PC-9 (cell line): ENCODE data around the gene KIF26B. TPM values are rescaled to one million over a fixed set of nuclear protein-coding genes. Genes with fewer than 3 reads are reported as not detected.

ENCODE experiments used
- BruUV-seq: library from RNA; stranded (reverse); fragments of 400-500 nt; replicated peaks from 2 replicates; lab custom pipeline; 2021; lab: Mats Ljungman, UMichigan
- CTCF ChIA-PET: fragments of 300-600 bp; sonication (Branson Sonifier 250); formaldehyde crosslinking; loops from one replicate; lab custom pipeline; 2022; ENCODE audit warnings: antibody characterized with exemption; lab: Charles Lee
- POLR2A ChIA-PET: fragments of 300-600 bp; sonication (Branson Sonifier 250); formaldehyde crosslinking; loops from one replicate; lab custom pipeline; 2022; ENCODE audit warnings: antibody characterized with exemption; ENCODE audit not compliant: unreplicated experiment; lab: Charles Lee
- DNase-seq, 2 experiments: peaks; one replicate each; pipeline versions ENCODE4 v3.0.0 to v3.0.0-alpha.2; 2015 to 2022; ENCODE audit warnings: mixed read lengths in 1 of 2
- H2AFZ ChIP-seq: fragments of 200-600 bp; sonication (generic); 2 replicates; pipeline ENCODE4 v1.8.1; 2017; ENCODE audit warnings: antibody characterized with exemption
- H3F3A ChIP-seq: fragments of 200-600 bp; sonication (generic); 2 replicates; pipeline ENCODE4 v1.8.1; 2017; ENCODE audit warnings: antibody characterized with exemption, mild to moderate bottlenecking, low read depth; ENCODE audit not compliant: insufficient read depth
- H3K27ac ChIP-seq: fragments of 200-600 bp; sonication (generic); 2 replicates; pipeline ENCODE4 v1.6.1; 2016; ENCODE audit warnings: mixed run types
- H3K27me3 ChIP-seq: fragments of 200-600 bp; sonication (generic); 2 replicates; pipeline ENCODE4 v1.6.1; 2016; ENCODE audit warnings: low read depth, mixed run types; ENCODE audit not compliant: insufficient read depth
- H3K36me3 ChIP-seq: fragments of 200-600 bp; sonication (generic); 2 replicates; pipeline ENCODE4 v1.6.1; 2016; ENCODE audit warnings: low read depth, mixed run types
- H3K4me1 ChIP-seq: fragments of 200-600 bp; sonication (generic); replicated peaks from 2 replicates; pipeline ENCODE4 v1.6.1; 2016; ENCODE audit warnings: mixed run types; ENCODE audit not compliant: insufficient read depth
- H3K4me2 ChIP-seq: fragments of 200-600 bp; sonication (generic); 2 replicates; pipeline ENCODE4 v1.6.1; 2017; ENCODE audit warnings: mixed run types
- H3K4me3 ChIP-seq: fragments of 200-600 bp; sonication (generic); 2 replicates; pipeline ENCODE4 v1.6.1; 2016; ENCODE audit warnings: mixed run types
- H3K79me2 ChIP-seq: fragments of 200-600 bp; sonication (generic); 2 replicates; pipeline ENCODE4 v1.6.1; 2017; ENCODE audit warnings: low read depth, mixed run types
- H3K9me2 ChIP-seq: fragments of 200-600 bp; sonication (generic); 2 replicates; pipeline ENCODE4 v1.8.1; 2017; ENCODE audit warnings: mild to moderate bottlenecking; ENCODE audit not compliant: insufficient read depth
- H3K9me3 ChIP-seq: fragments of 200-600 bp; sonication (generic); 2 replicates; pipeline ENCODE4 v1.8.1; 2016; ENCODE audit warnings: low read depth; ENCODE audit not compliant: insufficient read depth
- H4K20me1 ChIP-seq: fragments of 200-600 bp; sonication (generic); 2 replicates; pipeline ENCODE4 v1.8.1; 2017; ENCODE audit not compliant: insufficient read depth
- EZH2 ChIP-seq: fragments of 200-600 bp; sonication (generic); IDR thresholded peaks from 2 replicates; pipeline ENCODE4 v1.8.0; 2017; ENCODE audit warnings: antibody characterized with exemption, low read depth
- intact Hi-C: fragments of 100-400 bp; cut with micrococcal nuclease; formaldehyde crosslinking; loops from one replicate; pipeline ENCODE4 v1.10.0; 2022; ENCODE audit not compliant: unreplicated experiment
- total RNA-seq: library from RNA; stranded (reverse); gene quantifications from 2 replicates; pipeline ENCODE4 v1.2.3, GENCODE V29; 2021
- TF ChIP-seq, protein P1 (sequence below): fragments of 200-600 bp; sonication (generic); conservative IDR thresholded peaks from 2 replicates; pipeline ENCODE4 v1.6.1; 2017; ENCODE audit warnings: mixed run types, antibody characterized with exemption, mild to moderate bottlenecking, moderate library complexity

The KIF26B gene
- total RNA-seq, 1 experiment from 2014 or later, result 0.11 TPM

DNA sequence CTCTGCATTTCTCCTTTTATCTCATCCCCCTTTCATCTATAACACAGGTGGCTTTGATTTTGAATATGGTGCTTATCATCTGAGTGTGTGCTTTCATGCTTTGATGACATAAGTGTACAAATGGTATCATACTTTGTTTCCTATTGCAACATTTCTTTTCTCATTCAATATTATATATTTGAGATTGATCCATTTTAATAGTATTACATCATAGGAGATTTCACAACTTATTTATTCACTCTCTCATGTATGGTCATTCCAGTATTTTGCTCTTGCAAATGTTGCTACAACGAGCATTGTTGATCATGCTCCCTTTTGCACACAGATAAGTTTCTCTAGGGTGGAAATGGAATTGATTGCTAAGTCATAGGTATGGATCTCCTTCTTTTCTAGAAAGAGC is 302.8 kb downstream of the KIF26B start:
- H3K27me3 ChIP-seq, result peaks cover 59% of the 10 kb centered on the region
- H3K36me3 ChIP-seq, result no peaks in the 10 kb centered on the region
- intact Hi-C loops, result no loop called here
- no peaks in the 10 kb centered on the region for H3K4me1 ChIP-seq
- no peaks in the 10 kb centered on the region for H3K9me3 ChIP-seq
- ChIA-PET CTCF (no interaction called here), POLR2A (no interaction called here)
- no peak overlapping the region for H2AFZ ChIP-seq
- no peak overlapping the region for H3K27ac ChIP-seq
- H3K4me2 ChIP-seq, result no peak overlapping the region
- H4K20me1 ChIP-seq, result no peaks in the 10 kb centered on the region
- H3F3A ChIP-seq, result no peaks in the 10 kb centered on the region
- TF ChIP-seq, protein P1, sequence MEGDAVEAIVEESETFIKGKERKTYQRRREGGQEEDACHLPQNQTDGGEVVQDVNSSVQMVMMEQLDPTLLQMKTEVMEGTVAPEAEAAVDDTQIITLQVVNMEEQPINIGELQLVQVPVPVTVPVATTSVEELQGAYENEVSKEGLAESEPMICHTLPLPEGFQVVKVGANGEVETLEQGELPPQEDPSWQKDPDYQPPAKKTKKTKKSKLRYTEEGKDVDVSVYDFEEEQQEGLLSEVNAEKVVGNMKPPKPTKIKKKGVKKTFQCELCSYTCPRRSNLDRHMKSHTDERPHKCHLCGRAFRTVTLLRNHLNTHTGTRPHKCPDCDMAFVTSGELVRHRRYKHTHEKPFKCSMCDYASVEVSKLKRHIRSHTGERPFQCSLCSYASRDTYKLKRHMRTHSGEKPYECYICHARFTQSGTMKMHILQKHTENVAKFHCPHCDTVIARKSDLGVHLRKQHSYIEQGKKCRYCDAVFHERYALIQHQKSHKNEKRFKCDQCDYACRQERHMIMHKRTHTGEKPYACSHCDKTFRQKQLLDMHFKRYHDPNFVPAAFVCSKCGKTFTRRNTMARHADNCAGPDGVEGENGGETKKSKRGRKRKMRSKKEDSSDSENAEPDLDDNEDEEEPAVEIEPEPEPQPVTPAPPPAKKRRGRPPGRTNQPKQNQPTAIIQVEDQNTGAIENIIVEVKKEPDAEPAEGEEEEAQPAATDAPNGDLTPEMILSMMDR, result no peak
- TF ChIP-seq EZH2, result no peak
- no peak for DNase-seq
- H3K4me3 ChIP-seq, result no peak overlapping the region
- no peaks in the 10 kb centered on the region for H3K9me2 ChIP-seq
- BruUV-seq, result no TSS peak
- no peaks in the 10 kb centered on the region for H3K79me2 ChIP-seq

DNA sequence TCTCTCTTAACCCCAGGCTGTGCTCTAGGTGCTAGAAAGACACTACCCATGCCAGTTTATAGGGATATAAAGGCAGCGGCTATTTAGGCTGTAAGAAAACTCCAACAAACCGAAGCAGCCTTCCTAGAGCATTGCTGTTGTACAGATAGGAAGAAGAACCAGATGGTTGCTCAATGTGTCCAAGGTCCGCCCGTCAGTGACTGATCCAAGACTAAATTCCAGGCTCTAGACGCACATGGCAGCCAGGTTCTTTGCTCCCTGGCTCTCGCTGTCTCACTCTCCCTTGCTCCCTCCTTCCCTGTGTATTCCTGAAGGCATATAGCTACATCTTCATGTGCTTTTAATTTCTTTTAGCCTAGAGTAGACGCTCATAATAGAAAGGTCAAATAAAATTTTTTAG is 303.4 kb downstream of the KIF26B start:
- no peak overlapping the region for H3K4me2 ChIP-seq
- H3K27me3 ChIP-seq, result peaks cover 66% of the 10 kb centered on the region
- no TSS peak for BruUV-seq
- no peaks in the 10 kb centered on the region for H3K4me1 ChIP-seq
- no peak for TF ChIP-seq EZH2
- TF ChIP-seq, protein P1, result no peak
- H3F3A ChIP-seq, result no peaks in the 10 kb centered on the region
- no peaks in the 10 kb centered on the region for H3K36me3 ChIP-seq
- intact Hi-C loops, result no loop called here
- no peak overlapping the region for H3K4me3 ChIP-seq
- H3K9me2 ChIP-seq, result no peaks in the 10 kb centered on the region
- CTCF ChIA-PET, result no interaction called here
- H4K20me1 ChIP-seq, result no peaks in the 10 kb centered on the region
- no peak overlapping the region for H2AFZ ChIP-seq
- no peak for DNase-seq
- H3K79me2 ChIP-seq, result no peaks in the 10 kb centered on the region
- POLR2A ChIA-PET, result no interaction called here
- H3K27ac ChIP-seq, result no peak overlapping the region
- no peaks in the 10 kb centered on the region for H3K9me3 ChIP-seq

DNA sequence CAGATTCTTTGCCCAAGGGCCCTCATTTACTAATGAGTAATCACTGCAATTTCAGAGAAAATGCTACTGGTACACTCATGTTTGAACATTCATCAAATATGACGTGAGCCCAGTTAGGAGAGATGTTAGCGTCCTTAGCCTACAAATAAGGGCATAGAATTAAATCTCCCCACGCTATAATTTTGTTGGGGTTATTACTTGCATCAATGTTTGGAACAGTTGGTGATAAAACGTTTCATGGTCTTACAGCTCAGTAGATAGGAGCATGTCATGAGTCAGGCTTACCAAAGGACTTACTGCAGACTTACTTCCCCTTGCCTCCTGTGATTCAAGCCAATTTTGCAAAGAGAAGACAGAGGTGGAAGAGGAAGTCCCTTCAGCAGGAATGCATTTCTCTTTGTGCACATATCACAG is 304.0 kb downstream of the KIF26B start:
- H3K36me3 ChIP-seq, result no peaks in the 10 kb centered on the region
- no peaks in the 10 kb centered on the region for H3K79me2 ChIP-seq
- no peak for TF ChIP-seq EZH2
- TF ChIP-seq, protein P1, result no peak
- BruUV-seq, result no TSS peak
- H3K9me2 ChIP-seq, result no peaks in the 10 kb centered on the region
- no peaks in the 10 kb centered on the region for H3K9me3 ChIP-seq
- intact Hi-C loops, result no loop called here
- H3F3A ChIP-seq, result no peaks in the 10 kb centered on the region
- no peak overlapping the region for H3K27ac ChIP-seq
- ChIA-PET CTCF (no interaction called here), POLR2A (no interaction called here)
- H2AFZ ChIP-seq, result no peak overlapping the region
- H3K4me1 ChIP-seq, result no peaks in the 10 kb centered on the region
- H3K4me3 ChIP-seq, result no peak overlapping the region
- H4K20me1 ChIP-seq, result no peaks in the 10 kb centered on the region
- peaks cover 70% of the 10 kb centered on the region for H3K27me3 ChIP-seq
- no peak overlapping the region for H3K4me2 ChIP-seq
- no peak for DNase-seq
